HepG2 (cell line): ENCODE measurements around the gene MXRA8. TPM values are rescaled to one million over a fixed set of nuclear protein-coding genes. Genes with fewer than 3 reads are reported as not detected.

ENCODE experiments used
- ATAC-seq: fragments of 200-7000 bp; cut with Tn5 transposase; 3 replicates; pipeline ENCODE4 v1.9.1; 2020; ENCODE audit warnings: mild to moderate bottlenecking, moderate library complexity
- BruUV-seq: library from RNA; stranded (reverse); fragments of 400-500 nt; replicated peaks from 2 replicates; lab custom pipeline; 2021; lab: Mats Ljungman, UMichigan
- CTCF ChIA-PET: fragments of 300-600 bp; formaldehyde crosslinking; extraction: SDS; loops from one replicate; lab custom pipeline; 2021; ENCODE audit warnings: low total read pairs, inconsistent platforms, low intra/inter-chr PET ratio; lab: Yijun Ruan, JAX
- POLR2A ChIA-PET: fragments of 350-600 bp; sonication (Branson Sonifier 250); formaldehyde crosslinking; loops from one replicate; lab custom pipeline; 2020; ENCODE audit warnings: antibody characterized with exemption, inconsistent platforms; lab: Yijun Ruan, JAX
- DNase-seq: peaks from one replicate; pipeline ENCODE4 v3.0.0-alpha.2; 2015; ENCODE audit warnings: low spot score
- FAIRE-seq: peaks from 3 replicates; lab custom pipeline; 2011; peaks lifted over from hg19 to GRCh38; lab: Jason Lieb, UNC
- H2AFZ ChIP-seq: one replicate; pipeline ENCODE4 v1.6.1; 2011; ENCODE audit warnings: low read length, inconsistent platforms
- H3K27ac ChIP-seq: fragments of 300-600 bp; 3 replicates; pipeline ENCODE4 v1.8.0; 2011; ENCODE audit warnings: mixed run types, mild to moderate bottlenecking, mixed read lengths, low read length, inconsistent platforms; ENCODE audit not compliant: insufficient read depth; ENCODE audit errors: extremely low read length
- H3K27me3 ChIP-seq, 2 experiments: fragments of 200-600 bp in 1 of 2; 2 replicates in 1 of 2; 3 replicates in 1 of 2; pipeline versions ENCODE4 v1.6.0 to v1.8.0; 2011; ENCODE audit warnings: low read length in 2 of 2, mild to moderate bottlenecking in 2 of 2, moderate library complexity in 2 of 2, inconsistent platforms in 1 of 2; ENCODE audit not compliant: insufficient read depth in 2 of 2, control insufficient read depth in 1 of 2
- H3K36me3 ChIP-seq, 2 experiments: fragments of 200-600 bp in 1 of 2; replicated peaks in 1 of 2; 2 replicates in 1 of 2; 3 replicates in 1 of 2; pipeline versions ENCODE4 v1.5.1 to v1.8.0; 2011; ENCODE audit warnings: low read length in 2 of 2, inconsistent platforms in 1 of 2; ENCODE audit not compliant: insufficient read depth in 2 of 2, control insufficient read depth in 1 of 2
- H3K4me1 ChIP-seq: 2 replicates; pipeline ENCODE4 v1.5.1; 2012; ENCODE audit warnings: low read length, inconsistent platforms; ENCODE audit not compliant: insufficient read depth
- H3K4me2 ChIP-seq: 2 replicates; pipeline ENCODE4 v1.6.0; 2011; ENCODE audit warnings: low read depth, low read length, inconsistent platforms
- H3K4me3 ChIP-seq, 3 experiments: fragments of 200-600 bp in 1 of 3; sonication (generic), shearing (Covaris generic) in 1 of 3; replicated peaks in 1 of 3; 2 replicates each; pipeline ENCODE4 v1.5.1; 2011 to 2016; ENCODE audit warnings: low read length in 3 of 3, inconsistent platforms in 2 of 3, low read depth in 2 of 3, mild to moderate bottlenecking in 2 of 3, control low read depth in 1 of 3, mixed read lengths in 1 of 3; ENCODE audit not compliant: insufficient read depth in 1 of 3
- H3K79me2 ChIP-seq: one replicate; pipeline ENCODE4 v1.6.1; 2011; ENCODE audit warnings: low read length, inconsistent platforms; ENCODE audit not compliant: insufficient read depth
- H3K9ac ChIP-seq: 2 replicates; pipeline ENCODE4 v1.6.0; 2011; ENCODE audit warnings: mild to moderate bottlenecking, low read depth, low read length, inconsistent platforms; ENCODE audit not compliant: insufficient read depth
- H3K9me3 ChIP-seq: 2 replicates; pipeline ENCODE4 v1.5.1; 2012; ENCODE audit warnings: mild to moderate bottlenecking, low read length
- H4K20me1 ChIP-seq: 2 replicates; pipeline ENCODE4 v1.6.0; 2011; ENCODE audit warnings: inconsistent platforms, mild to moderate bottlenecking, low read length, moderate library complexity; ENCODE audit not compliant: insufficient read depth
- AGO2 ChIP-seq: fragments of 200-400 bp; formaldehyde crosslinking; optimal IDR thresholded peaks from 2 replicates; pipeline ENCODE3; 2017; ENCODE audit warnings: mild to moderate bottlenecking, low read depth, low read length, moderate library complexity
- CEBPZ ChIP-seq: IDR thresholded peaks from 2 replicates; pipeline ENCODE4 v1.6.1; 2012; ENCODE audit warnings: low read length, improper control_type of control experiment
- ZNF558 ChIP-seq: sonication (generic); formaldehyde crosslinking; IDR thresholded peaks from 2 replicates; pipeline ENCODE4 v1.9.0; 2022; ENCODE audit warnings: mild to moderate bottlenecking, missing genetic modification reagents, borderline replicate concordance
- ZNF83 ChIP-seq: sonication (generic); formaldehyde crosslinking; IDR thresholded peaks from 2 replicates; pipeline ENCODE4 v1.4.0; 2020; ENCODE audit warnings: missing genetic modification reagents, mild to moderate bottlenecking, borderline replicate concordance
- WGBS: methylation state at CpG from one replicate; pipeline ENCODE4 v1.1.6; 2017; ENCODE audit warnings: low lambda C conversion rate; 5-methylcytosine and 5-hydroxymethylcytosine counted together
- in situ Hi-C: cut with HindIII; loops from 2 replicates; pipeline ENCODE4 v1.10.0; 2017; ENCODE audit warnings: low pct_unique_long_range_greater_than_20kb; ENCODE audit not compliant: extremely low pct_ligation_motif_present
- intact Hi-C: fragments of 100-400 bp; cut with micrococcal nuclease; formaldehyde crosslinking; loops from one replicate; pipeline ENCODE4 v1.10.0; 2022; ENCODE audit not compliant: unreplicated experiment
- polyA plus RNA-seq, 8 experiments: library from polyadenylated mRNA; depleted of rRNA in 3 of 8; stranded (reverse) in 7 of 8; unstranded in 1 of 8; fragments of >200 nt; fragmentation: Illumina TruSeq in 4 of 8; extraction: Trizol in 4 of 8; gene quantifications; 2 replicates each; pipeline versions ENCODE4 v1.2.1 to v1.2.3, GENCODE V29; 2011 to 2016; ENCODE audit warnings: low read depth in 4 of 8, missing spikeins in 1 of 8, mixed read lengths in 1 of 8; ENCODE audit not compliant: insufficient read depth in 1 of 8
- total RNA-seq, 5 experiments: library from RNA; depleted of rRNA; stranded (reverse); fragments of >200 nt; fragmentation: Illumina TruSeq; extraction: Trizol; gene quantifications; 2 replicates each; pipeline ENCODE4 v1.2.3, GENCODE V29; 2016; ENCODE audit warnings: low read depth in 1 of 5

Gene MXRA8
- total and polyA plus RNA-seq, 2 of the 13 experiments (the other 11 are each of a cell fraction or from before 2014, with no cell fraction given) = 19.8 to 44.8 TPM

GRCh38 chr1:1340185-1340584 is 18.2 kb downstream of the MXRA8 start (continued):
- no peak for TF ChIP-seq CEBPZ
- no peak for TF ChIP-seq ZNF558

DNA sequence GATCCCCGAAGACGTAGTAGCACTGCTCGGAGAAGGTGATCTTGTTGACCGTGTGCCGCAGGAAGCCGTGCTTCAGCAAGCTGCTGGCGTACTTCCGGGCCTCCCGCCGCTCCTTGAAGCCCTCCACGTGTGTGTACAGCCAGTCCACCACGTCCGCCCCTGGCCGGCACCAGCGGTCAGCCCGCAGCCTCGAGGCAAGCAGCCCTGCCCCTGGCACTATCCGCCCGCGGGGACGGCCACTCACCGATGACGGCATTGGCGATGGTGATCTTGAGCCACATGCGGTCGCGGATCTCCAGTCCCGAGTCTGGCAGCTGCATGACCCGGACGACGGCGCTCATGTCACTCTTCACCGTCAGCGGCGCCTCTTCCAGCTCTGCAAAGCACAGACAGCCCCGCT is 20.1 kb downstream of the MXRA8 start:
- CTCF ChIA-PET = no interaction called here
- no peaks in the 10 kb centered on the region for H3K4me1 ChIP-seq
- no peak for ATAC-seq
- intact Hi-C loops = no loop called here
- H3K9ac ChIP-seq = no peak overlapping the region
- H3K36me3 ChIP-seq = peaks cover 13 to 26% of the 10 kb centered on the region in 2 experiments
- no peak for FAIRE-seq
- no peaks in the 10 kb centered on the region for H3K79me2 ChIP-seq
- BruUV-seq = no TSS peak
- POLR2A ChIA-PET = interaction anchor here (0.9 to 1.0 kb wide), 3 partner anchors 10 to 61 kb away, joined by 3 to 4 read pairs (median 4); partner anchors contain the start of genes AURKAIP1 and CCNL2
- H3K27ac ChIP-seq = no peak overlapping the region
- DNase-seq = no peak
- H2AFZ ChIP-seq = no peak overlapping the region
- H3K9me3 ChIP-seq = no peaks in the 10 kb centered on the region
- H3K4me3 ChIP-seq = no peak overlapping the region
- no peaks in the 10 kb centered on the region for H3K27me3 ChIP-seq
- WGBS = 98% methylated on average over 35 of the region's 36 CpGs
- TF ChIP-seq ZNF83 (no peak), AGO2 (peak; percentile 30)
- H3K4me2 ChIP-seq = no peak overlapping the region
- peaks cover 7% of the 10 kb centered on the region; the same call in 1 of the 2 replicates for H4K20me1 ChIP-seq
- in situ Hi-C loops = no loop called here
